Heart left ventricle (tissue), 13 donors: ENCODE measurements around the gene SIGLEC10.

Source experiments
- CTCF ChIP-seq, 12 donors: fragments of 200-600 bp; sonication (generic) in 4 of 12; IDR thresholded peaks; one replicate each; pipeline versions ENCODE4 v1.5.0 to v1.8.0; 2018 to 2022; ENCODE audit warnings: antibody characterized with exemption in 12 of 12, mild to moderate bottlenecking in 5 of 12
- POLR2A ChIP-seq, 2 donors: fragments of 450-650 bp; IDR thresholded peaks; one replicate each; pipeline ENCODE4 v1.6.1; 2017; ENCODE audit warnings: antibody characterized with exemption in 2 of 2, mild to moderate bottlenecking in 2 of 2, moderate library complexity in 2 of 2
- donor health status: ischemic (EF 13 %, LVEDD 7.1; RV severe dilation, severe dysfunction).
- donor health status: DM: no; HTN: yes; CAD: no.
- donor health status: DM: no; HTN: no; CAD: no.
- donor health status: ischemic (EF 25% LVEDD 6.9; RV normal size, moderate dysfunction).
- donor health status: ischemic (EF 25% LVEDD 5.7; RV mildly dilated, moderate dysfunction).
- donor health status: ischemic (EF 35%, LVEDD 5.7; RV mildly dilated, moderate dysfunction).
- donor health status: nonischemic (EF 11% LVEDD 7.7; RV severe dilation, severe dysfunction).
- donor health status: DM: yes; HTN: yes; CAD: no.
- donor health status: PGD.
- donor health status: ischemic (EF 29% LVEDD 5.4; RV normal size, mild dysfunction).
- donor health status: nonischemic (EF 23%, LVEDD 6.1; RV moderate dilation, normal function).

GRCh38 chr19:51372021-51372648 lies 45.3 kb downstream of the SIGLEC10 start:
- TF ChIP-seq CTCF (IDR thresholded peaks at IDR 0.05), result no peak
- TF ChIP-seq POLR2A (IDR thresholded peaks at IDR 0.05), result no peak
